Large intestine (tissue), 3 donors: ENCODE measurements around the gene ADCY4. TPM values are rescaled to one million over a fixed set of nuclear protein-coding genes. Genes with fewer than 3 reads are reported as not detected.
"Not testable (repeated sequence)": the region's sequence is repeated elsewhere in the genome, so short reads cannot be mapped to it uniquely, and the experiment has no call there.

ENCODE experiments used
- DNase-seq, 2 donors: peaks; one replicate each; pipeline versions ENCODE4 v3.0.0 to v3.0.0-alpha.2; 2013
- H3K27ac ChIP-seq: one replicate; pipeline ENCODE4 v1.5.1; 2013; ENCODE audit warnings: low read length
- H3K27me3 ChIP-seq: 2 replicates; pipeline ENCODE4 v1.6.1; 2013; ENCODE audit warnings: low read length; ENCODE audit not compliant: control insufficient read depth, insufficient read depth
- H3K36me3 ChIP-seq: 2 replicates; pipeline ENCODE4 v1.6.1; 2013; ENCODE audit warnings: low read length; ENCODE audit not compliant: control insufficient read depth, insufficient read depth
- H3K4me1 ChIP-seq: one replicate; pipeline ENCODE4 v1.6.1; 2013; ENCODE audit warnings: low read length; ENCODE audit not compliant: control insufficient read depth, insufficient read depth
- H3K4me3 ChIP-seq: one replicate; pipeline ENCODE4 v1.5.1; 2013; ENCODE audit warnings: low read length
- H3K9me3 ChIP-seq: one replicate; pipeline ENCODE4 v1.6.1; 2013; ENCODE audit warnings: mild to moderate bottlenecking, low read depth, low read length, moderate library complexity; ENCODE audit not compliant: control insufficient read depth
- WGBS: methylation state at CpG from one replicate; pipeline ENCODE4 v1.1.5; 2013; ENCODE audit warnings: low lambda C conversion rate; ENCODE audit not compliant: insufficient coverage; 5-methylcytosine and 5-hydroxymethylcytosine counted together
- polyA plus RNA-seq: library from polyadenylated mRNA; unstranded; fragments of 120-200 nt; gene quantifications from one replicate; pipeline ENCODE4 v1.2.1, GENCODE V29; 2013

Gene ADCY4
- polyA plus RNA-seq, 1 donor: 10.5 TPM

DNA sequence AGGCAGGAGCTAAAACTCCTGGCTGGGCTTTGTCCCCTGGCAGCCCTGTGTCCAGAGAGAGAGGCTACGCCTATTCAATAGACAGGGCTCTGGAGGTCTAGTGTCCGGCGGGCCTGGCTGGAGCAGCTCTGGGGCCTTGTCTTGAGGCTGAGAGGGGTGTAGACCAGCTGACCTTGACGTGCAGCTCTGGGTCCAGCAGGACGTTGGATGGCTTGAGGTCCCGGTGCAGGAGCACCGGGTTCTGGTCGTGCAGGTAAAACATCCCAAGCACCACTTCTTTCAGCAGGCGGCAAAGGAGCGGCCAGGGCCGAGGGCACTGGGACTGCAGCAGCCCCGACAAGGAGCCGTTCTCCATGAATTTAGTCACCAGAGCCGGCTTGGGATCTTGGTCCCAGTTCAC is 4.0 kb upstream of the ADCY4 start:
- Histone ChIP-seq H3K27ac (no peak overlapping the region), H3K9me3 (peaks cover 11% of the 10 kb centered on the region), H3K27me3 (peaks cover 27% of the 10 kb centered on the region), H3K4me1 (peaks cover 29% of the 10 kb centered on the region), H3K36me3 (peaks cover 6% of the 10 kb centered on the region), H3K4me3 (peak overlapping the region; percentile 66)
- DNase-seq: no peak
- no CpG with 5 or more reads among the region's 14 CpGs for WGBS

DNA sequence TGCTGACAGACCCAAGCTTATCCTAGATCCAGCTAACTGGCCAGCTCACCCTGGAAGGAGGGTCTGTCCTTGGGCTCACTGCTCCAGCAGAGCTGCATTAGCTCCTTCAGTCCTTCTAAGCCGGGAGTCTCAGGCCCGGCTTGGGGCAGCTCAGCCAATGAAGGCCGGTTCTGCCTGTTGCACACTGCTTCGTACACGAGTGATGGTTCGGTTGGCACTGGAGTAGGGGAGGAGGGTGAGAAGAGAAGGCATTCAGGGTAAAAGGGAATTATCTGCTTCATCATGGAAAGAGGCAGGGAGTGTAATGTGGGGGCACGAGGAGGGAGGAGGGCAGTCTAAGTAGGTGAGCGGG is 2.9 kb upstream of the ADCY4 start:
- H3K9me3 ChIP-seq: peaks cover 11% of the 10 kb centered on the region
- WGBS: no CpG with 5 or more reads among the region's 8 CpGs
- no peak overlapping the region for H3K27ac ChIP-seq
- peaks cover 37% of the 10 kb centered on the region for H3K27me3 ChIP-seq
- DNase-seq: no peak
- peaks cover 6% of the 10 kb centered on the region for H3K36me3 ChIP-seq
- H3K4me3 ChIP-seq: no peak overlapping the region
- peaks cover 31% of the 10 kb centered on the region for H3K4me1 ChIP-seq

DNA sequence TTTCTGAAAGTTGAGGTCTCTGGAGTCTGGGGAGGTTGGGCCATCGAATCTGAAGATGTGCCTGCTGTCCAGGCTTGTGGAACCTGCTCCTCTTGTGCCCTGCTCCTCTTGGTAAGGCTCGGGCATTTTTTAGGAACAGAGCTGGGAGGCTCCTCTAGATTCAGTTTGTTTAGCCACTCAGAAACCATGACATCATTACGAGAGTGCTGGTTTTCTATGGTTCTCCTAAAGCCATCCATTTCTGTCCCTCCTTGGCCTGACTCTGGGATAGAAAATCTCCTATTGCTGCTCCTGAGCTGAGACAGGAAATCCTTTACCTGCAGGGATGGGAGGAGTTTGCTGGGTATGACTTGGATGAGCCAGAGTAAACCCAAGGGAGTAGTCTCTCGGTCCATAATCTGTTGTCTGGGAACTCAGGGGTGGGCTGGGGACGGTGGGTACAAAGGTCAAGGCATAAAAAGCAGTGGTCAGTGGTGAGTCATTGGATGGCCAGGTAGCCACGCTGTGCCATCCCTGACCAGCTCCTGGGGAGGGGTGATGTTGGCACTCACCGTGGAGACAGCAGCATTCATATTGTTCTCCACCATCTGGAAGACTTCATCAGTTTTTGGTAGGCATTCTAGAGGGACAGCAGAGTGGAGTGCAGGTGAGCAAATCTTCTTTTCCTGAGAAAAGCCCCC is 2.4 kb upstream of the ADCY4 start:
- H3K4me3 ChIP-seq: no peak overlapping the region
- no peak overlapping the region for H3K27ac ChIP-seq
- WGBS: no CpG with 5 or more reads among the region's 7 CpGs
- H3K27me3 ChIP-seq: peaks cover 42% of the 10 kb centered on the region
- peaks cover 37% of the 10 kb centered on the region for H3K4me1 ChIP-seq
- peaks cover 6% of the 10 kb centered on the region for H3K36me3 ChIP-seq
- H3K9me3 ChIP-seq: peaks cover 16% of the 10 kb centered on the region
- DNase-seq: no peak

- H3K4me1 ChIP-seq: peaks cover 37% of the 10 kb centered on the region
- DNase-seq: no peak
- no peak overlapping the region for H3K27ac ChIP-seq
- no CpG with 5 or more reads among the region's 12 CpGs for WGBS
- H3K4me3 ChIP-seq: no peak overlapping the region
- peaks cover 6% of the 10 kb centered on the region for H3K36me3 ChIP-seq
- peaks cover 43% of the 10 kb centered on the region for H3K27me3 ChIP-seq
- H3K9me3 ChIP-seq: peaks cover 16% of the 10 kb centered on the region
Measured at GRCh38 chr14:24335461-24336171, 745 bp upstream of the ADCY4 start.

DNA sequence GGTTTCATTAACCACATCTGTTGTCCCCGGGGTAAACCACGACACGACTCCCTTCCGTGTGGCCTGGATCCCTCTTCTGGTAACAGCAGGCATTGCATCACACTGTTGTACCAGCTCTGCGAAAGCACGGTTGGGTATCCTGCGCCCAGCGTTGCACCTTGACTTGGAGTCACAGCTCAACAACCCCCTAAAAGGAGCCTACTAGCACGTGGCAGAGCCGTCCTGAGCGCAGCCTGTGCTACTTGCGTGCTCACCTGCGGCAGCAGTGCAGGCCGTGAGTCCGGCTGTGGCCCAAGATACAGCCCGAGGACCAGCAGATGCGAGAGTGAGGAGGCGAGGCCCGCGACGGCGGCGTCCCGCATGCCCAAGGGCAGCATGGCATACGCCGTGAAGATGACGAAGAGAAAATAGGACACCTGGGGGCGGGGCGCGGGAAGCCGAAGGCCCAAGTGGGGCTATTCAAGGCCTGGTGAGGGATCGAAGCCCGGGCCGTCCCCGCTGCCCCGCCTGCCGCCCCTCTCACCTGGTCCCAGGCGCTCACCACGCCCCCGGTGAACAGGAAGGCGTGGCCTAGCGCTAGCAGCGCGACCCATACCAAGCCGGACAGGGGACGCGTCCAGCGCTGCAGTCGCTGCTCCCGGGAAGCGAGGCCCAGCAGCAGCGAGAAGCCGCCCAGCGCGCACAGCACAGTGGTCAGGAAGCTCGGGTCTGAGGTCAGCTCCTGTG is 2.4 kb downstream of the ADCY4 start:
- Histone ChIP-seq H3K36me3 (peaks cover 4% of the 10 kb centered on the region), H3K27me3 (peaks cover 39% of the 10 kb centered on the region), H3K4me1 (peaks cover 26% of the 10 kb centered on the region), H3K4me3 (peak overlapping the region; percentile 26), H3K9me3 (peaks cover 13% of the 10 kb centered on the region), H3K27ac (no peak overlapping the region)
- peak; percentile 70 to 80 for DNase-seq
- WGBS: no CpG with 5 or more reads among the region's 56 CpGs

DNA sequence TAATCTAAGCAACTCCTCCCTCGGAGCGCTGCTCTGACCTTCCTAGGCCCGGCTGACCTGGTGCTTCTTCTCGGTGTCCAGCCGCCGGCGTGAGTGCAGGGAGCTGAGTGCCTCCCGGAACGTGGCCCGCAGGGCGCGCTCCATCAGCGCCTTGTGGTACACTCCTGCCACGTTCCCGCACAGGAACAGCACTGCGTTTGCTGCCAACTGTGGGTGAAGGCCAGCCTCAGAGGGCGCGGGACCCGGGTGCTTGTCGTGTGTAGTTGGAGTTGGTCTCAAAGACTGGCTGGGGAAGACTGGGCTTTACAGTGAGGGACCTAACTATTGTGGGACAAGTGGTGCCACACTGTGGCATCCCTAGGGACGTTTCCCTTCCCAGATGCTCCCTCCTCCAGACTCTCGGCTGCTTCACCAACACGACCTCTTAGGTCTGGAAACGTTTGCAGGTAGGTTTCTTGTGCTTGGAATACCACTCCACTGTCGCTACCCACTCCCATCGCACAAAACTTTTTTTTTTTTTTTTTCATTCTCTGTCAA is 3.1 kb downstream of the ADCY4 start:
- peaks cover 38% of the 10 kb centered on the region for H3K27me3 ChIP-seq
- peaks cover under 1% of the 10 kb centered on the region for H3K36me3 ChIP-seq
- WGBS: no CpG with 5 or more reads among the region's 26 CpGs
- H3K4me3 ChIP-seq: no peak overlapping the region
- peaks cover 26% of the 10 kb centered on the region for H3K4me1 ChIP-seq
- H3K27ac ChIP-seq: no peak overlapping the region
- no peak for DNase-seq
- peaks cover 13% of the 10 kb centered on the region for H3K9me3 ChIP-seq

GRCh38 chr14:24330973-24331674 is 3.7 kb downstream of the ADCY4 start:
- no CpG with 5 or more reads among the region's 10 CpGs for WGBS
- no peak for DNase-seq
- H3K27ac ChIP-seq: no peak overlapping the region
- H3K9me3 ChIP-seq: peaks cover 13% of the 10 kb centered on the region
- no peak overlapping the region for H3K4me3 ChIP-seq
- H3K27me3 ChIP-seq: peaks cover 37% of the 10 kb centered on the region
- H3K4me1 ChIP-seq: peaks cover 26% of the 10 kb centered on the region
- no peaks in the 10 kb centered on the region for H3K36me3 ChIP-seq

DNA sequence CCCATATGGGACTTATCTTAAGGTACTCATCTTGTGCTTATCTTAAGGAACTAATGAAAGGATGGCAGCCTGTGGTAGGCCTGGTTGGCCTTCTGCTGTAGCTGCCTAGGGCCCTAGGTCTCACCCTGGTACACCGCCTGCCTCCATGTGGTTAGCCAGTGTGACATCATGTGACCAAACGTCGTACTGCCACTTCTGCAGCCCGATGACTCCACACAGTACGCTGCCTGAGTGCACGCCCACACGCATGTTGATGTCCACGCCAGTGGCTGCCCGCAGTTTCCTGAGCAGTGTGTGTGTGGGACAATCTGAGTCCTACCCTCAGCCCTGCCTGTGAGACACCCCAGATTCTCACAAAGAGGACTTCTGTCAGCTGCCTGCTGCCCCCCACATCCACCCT is 5.1 kb downstream of the ADCY4 start:
- WGBS: no CpG with 5 or more reads among the region's 9 CpGs
- Histone ChIP-seq H3K4me3 (no peak overlapping the region), H3K27ac (no peak overlapping the region), H3K4me1 (peaks cover 21% of the 10 kb centered on the region), H3K9me3 (peaks cover 10% of the 10 kb centered on the region), H3K27me3 (peaks cover 25% of the 10 kb centered on the region), H3K36me3 (no peaks in the 10 kb centered on the region)
- DNase-seq: no peak

GRCh38 chr14:24329073-24329663 is 5.7 kb downstream of the ADCY4 start:
- WGBS: no CpG with 5 or more reads among the region's 12 CpGs
- peaks cover 15% of the 10 kb centered on the region for H3K4me1 ChIP-seq
- no peak overlapping the region for H3K27ac ChIP-seq
- H3K9me3 ChIP-seq: peaks cover 5% of the 10 kb centered on the region
- H3K36me3 ChIP-seq: no peaks in the 10 kb centered on the region
- H3K27me3 ChIP-seq: peaks cover 19% of the 10 kb centered on the region
- DNase-seq: no peak
- H3K4me3 ChIP-seq: no peak overlapping the region

- WGBS: no CpG with 5 or more reads among the region's 9 CpGs
- H3K27ac ChIP-seq: not testable (repeated sequence)
Measured at GRCh38 chr14:24327914-24328313, 7.0 kb downstream of the ADCY4 start.

More at GRCh38 chr14:24327914-24328313, 7.0 kb downstream of the ADCY4 start:
- not testable (repeated sequence) for H3K4me1 ChIP-seq, H3K4me3 ChIP-seq, H3K27me3 ChIP-seq, DNase-seq, H3K9me3 ChIP-seq, H3K36me3 ChIP-seq
